ENCODE data around the gene NUDT22.

- TF ChIP-seq CTCF (IDR thresholded peaks at IDR 0.05; ENCODE audit: low read depth, low read length, poor library complexity, severe bottlenecking) (no peak), EZH2phosphoT487 (IDR thresholded peaks at IDR 0.05; ENCODE audit: borderline replicate concordance, low read length) (no peak)
Observed at GRCh38 chr11:64196626-64197025, 29.4 kb upstream of the NUDT22 start.

All from DOHH2 (cell line).